Gastroesophageal sphincter (tissue), 4 donors: ENCODE measurements around the gene SPECC1L. TPM values are rescaled to one million over a fixed set of nuclear protein-coding genes. Genes with fewer than 3 reads are reported as not detected.

Source experiments
- ATAC-seq: fragments of 150-250 bp; one replicate; pipeline ENCODE4 v1.9.1; 2016; ENCODE audit warnings: mild to moderate bottlenecking, moderate library complexity
- H3K27ac ChIP-seq, 4 donors: fragments of 200-600 bp; sonication (generic) in 3 of 4; 1 replicate in 3 of 4; 2 replicates in 1 of 4; pipeline ENCODE4 v1.5.1; 2016 to 2019
- H3K27me3 ChIP-seq: fragments of 200-600 bp; sonication (generic); one replicate; pipeline ENCODE4 v1.5.1; 2019
- H3K36me3 ChIP-seq, 2 donors: fragments of 200-600 bp; sonication (generic); one replicate each; pipeline ENCODE4 v1.5.1; 2019; ENCODE audit warnings: control low read depth in 1 of 2
- H3K4me1 ChIP-seq, 3 donors: fragments of 200-600 bp; sonication (generic); 1 replicate in 2 of 3; 2 replicates in 1 of 3; pipeline ENCODE4 v1.5.1; 2016 to 2019; ENCODE audit warnings: control low read depth in 2 of 3
- H3K4me3 ChIP-seq, 2 donors: fragments of 200-600 bp; sonication (generic); one replicate each; pipeline ENCODE4 v1.5.1; 2019; ENCODE audit warnings: mild to moderate bottlenecking in 1 of 2, moderate library complexity in 1 of 2
- H3K9me3 ChIP-seq, 3 donors: fragments of 200-600 bp; sonication (generic); one replicate each; pipeline ENCODE4 v1.5.1; 2017 to 2019; ENCODE audit warnings: control low read depth in 2 of 3
- CTCF ChIP-seq, 4 experiments: fragments of 200-600 bp in 2 of 4; fragments of 450-650 bp in 2 of 4; sonication (generic) in 1 of 4; IDR thresholded peaks; one replicate each; pipeline ENCODE4 v1.5.1; 2017 to 2019; ENCODE audit warnings: antibody characterized with exemption in 4 of 4, mild to moderate bottlenecking in 2 of 4, moderate library complexity in 2 of 4
- EP300 ChIP-seq: sonication (generic); formaldehyde crosslinking; IDR thresholded peaks from one replicate; pipeline ENCODE4 v1.6.1; 2017; ENCODE audit warnings: antibody characterized with exemption, mild to moderate bottlenecking
- POLR2A ChIP-seq, 2 donors: fragments of 450-650 bp; IDR thresholded peaks; one replicate each; pipeline ENCODE4 v1.6.1; 2017; ENCODE audit warnings: antibody characterized with exemption in 2 of 2, mild to moderate bottlenecking in 2 of 2, moderate library complexity in 1 of 2
- POLR2AphosphoS5 ChIP-seq: sonication (generic); formaldehyde crosslinking; IDR thresholded peaks from one replicate; pipeline ENCODE4 v1.6.1; 2017; ENCODE audit warnings: antibody characterized with exemption
- WGBS, 2 donors: methylation state at CpG; one replicate each; pipeline ENCODE4 v1.1.5; 2018; ENCODE audit warnings: low coverage in 1 of 2; 5-methylcytosine and 5-hydroxymethylcytosine counted together
- total RNA-seq, 4 donors: library from RNA; depleted of rRNA; stranded (reverse); fragments of >200 nt; gene quantifications; one replicate each; pipeline ENCODE4 v1.1.0, GENCODE V29; 2016

SPECC1L gene
- total RNA-seq, 4 donors from 2014 or later, result 62.3 to 110 (median 92.5) TPM

DNA sequence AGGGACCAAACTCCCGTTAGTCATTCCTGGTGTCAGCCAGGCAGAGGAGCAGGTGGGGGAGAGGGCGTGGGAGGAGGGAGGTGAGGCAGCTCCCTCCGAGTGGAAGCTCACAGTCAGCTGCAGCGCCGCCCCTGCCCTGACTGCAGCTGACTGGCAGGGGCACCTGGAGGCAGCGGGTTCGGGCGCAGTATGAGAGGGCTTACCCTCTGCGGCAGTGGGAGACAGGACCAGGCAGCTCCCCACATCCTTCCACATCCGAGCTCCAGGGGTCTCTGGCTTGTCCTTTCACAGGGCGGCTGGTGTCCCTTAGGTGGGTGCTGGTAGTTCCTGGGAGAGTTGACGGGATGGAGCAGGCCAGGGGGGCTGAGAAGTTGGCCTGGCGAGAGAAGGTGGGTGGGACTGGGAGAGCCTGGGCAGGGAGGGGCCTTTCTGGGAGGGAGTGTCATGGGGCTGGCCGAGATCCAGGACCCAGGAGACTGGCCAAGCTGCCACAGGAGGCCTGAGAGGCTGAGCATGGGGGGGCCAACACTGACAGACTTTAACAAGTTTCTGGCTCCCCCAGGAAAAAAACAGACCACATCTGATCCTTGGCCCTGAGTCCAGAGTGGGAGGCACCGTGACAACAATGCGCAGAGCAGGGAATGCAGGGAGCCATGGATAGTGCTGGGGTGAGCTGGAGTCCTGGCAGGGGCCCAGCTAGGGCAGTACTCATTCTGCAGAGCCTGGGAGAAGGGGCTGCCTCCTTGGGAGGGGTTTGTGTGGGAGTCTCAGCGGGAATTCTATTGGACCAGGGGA, 161.6 kb downstream of the SPECC1L start:
- TF ChIP-seq POLR2AphosphoS5 (peak; percentile 20), POLR2A (IDR thresholded peaks at IDR 0.05) (no peak), EP300 (no peak), CTCF (IDR thresholded peaks at IDR 0.05) (no peak)
- H3K27me3 ChIP-seq, result no peaks in the 10 kb centered on the region
- peak overlapping the region in 3 of 4 donors; percentile 61 to 63 (median 62) for H3K27ac ChIP-seq
- H3K4me1 ChIP-seq, result peaks cover 0 to 65% (median 35%) of the 10 kb centered on the region in 3 donors
- H3K4me3 ChIP-seq, result no peak overlapping the region
- peak; percentile 60 for ATAC-seq
- H3K36me3 ChIP-seq, result no peaks in the 10 kb centered on the region
- no CpG with 5 or more reads among the region's 17 CpGs for WGBS, 2 donors
- no peaks in the 10 kb centered on the region for H3K9me3 ChIP-seq

- TF ChIP-seq POLR2AphosphoS5 (no peak), EP300 (no peak), POLR2A (IDR thresholded peaks at IDR 0.05) (no peak), CTCF (IDR thresholded peaks at IDR 0.05) (no peak)
These were observed 162.6 kb downstream of the SPECC1L start for GRCh38 chr22:24433001-24433827.

GRCh38 chr22:24433828-24434470, 163.3 kb downstream of the SPECC1L start:
- Histone ChIP-seq H3K9me3 (no peaks in the 10 kb centered on the region), H3K36me3 (no peaks in the 10 kb centered on the region), H3K4me1 (peaks cover 0 to 65% (median 35%) of the 10 kb centered on the region in 3 donors), H3K27me3 (no peaks in the 10 kb centered on the region), H3K27ac (peak overlapping the region in 3 of 4 donors; percentile 25 to 59 (median 52)), H3K4me3 (no peak overlapping the region)
- 0 to 17% methylated on average over 1 of the region's 12 CpGs for WGBS, 2 donors
- peak; percentile 39 for ATAC-seq
- no peak for TF ChIP-seq EP300
- TF ChIP-seq CTCF (IDR thresholded peaks at IDR 0.05), result no peak
- TF ChIP-seq POLR2AphosphoS5, result no peak
- TF ChIP-seq POLR2A (IDR thresholded peaks at IDR 0.05), result no peak

More at GRCh38 chr22:24433001-24433827, 162.6 kb downstream of the SPECC1L start:
- no peak for ATAC-seq
- H3K9me3 ChIP-seq, result no peaks in the 10 kb centered on the region
- no peaks in the 10 kb centered on the region for H3K27me3 ChIP-seq
- peaks cover 0 to 65% (median 35%) of the 10 kb centered on the region in 3 donors for H3K4me1 ChIP-seq
- no peak overlapping the region for H3K4me3 ChIP-seq
- H3K27ac ChIP-seq, result peak overlapping the region in 3 of 4 donors; percentile 25 to 62 (median 52)
- no peaks in the 10 kb centered on the region for H3K36me3 ChIP-seq
- WGBS, 2 donors, result no CpG with 5 or more reads among the region's 34 CpGs

DNA sequence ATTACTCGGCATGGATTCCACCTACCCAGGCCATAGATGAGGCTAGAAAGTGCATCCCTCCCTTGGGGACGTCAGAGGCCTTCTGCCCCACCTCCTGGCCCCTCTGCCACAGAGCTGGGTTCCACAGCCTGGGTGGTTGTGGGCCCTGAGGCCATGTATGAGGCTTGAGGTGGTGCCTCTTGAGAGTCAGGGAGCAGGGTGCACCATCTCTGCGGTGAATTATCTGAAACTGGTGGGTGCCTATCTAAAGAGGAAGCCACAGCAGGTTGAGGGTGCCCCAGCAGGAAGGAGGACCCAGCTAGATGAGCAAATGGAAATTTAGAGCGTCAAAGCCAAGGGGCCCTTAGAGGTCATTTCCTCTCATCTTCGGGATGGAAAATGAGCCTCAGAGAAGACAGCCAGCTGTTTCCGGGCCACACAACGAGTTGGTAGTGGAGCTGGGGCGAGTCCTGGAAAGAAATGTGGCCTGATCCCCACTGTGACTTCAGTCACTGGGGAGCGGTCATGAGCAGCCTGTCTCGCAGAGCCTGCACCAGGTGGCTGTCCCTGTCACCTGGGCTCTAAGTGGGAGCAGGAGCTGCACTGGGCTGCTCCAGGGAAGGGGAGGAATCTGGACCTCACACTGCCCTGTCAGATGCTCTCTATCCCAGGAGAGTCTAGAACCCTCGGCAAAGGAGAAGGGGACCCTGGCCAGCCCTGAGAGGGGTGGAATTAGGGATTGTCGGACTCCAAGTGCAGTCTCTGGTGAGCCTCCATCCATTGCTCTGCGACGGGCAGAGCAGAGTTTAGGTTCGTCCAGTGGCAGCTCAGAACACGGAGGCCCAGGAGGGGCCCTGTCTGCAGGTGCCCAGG, 164.1 kb downstream of the SPECC1L start:
- Histone ChIP-seq H3K27ac (peak overlapping the region in 3 of 4 donors; percentile 9 to 59 (median 38)), H3K4me1 (peaks cover 0 to 65% (median 35%) of the 10 kb centered on the region in 3 donors), H3K9me3 (no peaks in the 10 kb centered on the region), H3K36me3 (no peaks in the 10 kb centered on the region), H3K27me3 (no peaks in the 10 kb centered on the region), H3K4me3 (no peak overlapping the region)
- WGBS, 2 donors, result 28 to 45% methylated on average over 2 to 4 of the region's 16 CpGs
- TF ChIP-seq EP300 (no peak), CTCF (IDR thresholded peaks at IDR 0.05) (no peak), POLR2AphosphoS5 (no peak), POLR2A (IDR thresholded peaks at IDR 0.05) (no peak)
- ATAC-seq, result peak; percentile 17
